Right lobe of liver (tissue), 6 donors: Measurements from ENCODE around the gene HOXB3. TPM values are rescaled to one million over a fixed set of nuclear protein-coding genes. Genes with fewer than 3 reads are reported as not detected.

Experiments used
- ATAC-seq, 4 donors: fragments of 200-7000 bp; cut with Tn5 transposase; one replicate each; pipeline ENCODE4 v1.9.1; 2020; ENCODE audit warnings: mild to moderate bottlenecking in 4 of 4, moderate library complexity in 4 of 4
- DNase-seq, 3 donors: peaks; one replicate each; pipeline ENCODE4 v3.0.0-alpha.2; 2020
- H3K27ac ChIP-seq, 3 donors: fragments of 200-600 bp; one replicate each; pipeline ENCODE4 v1.8.0; 2022
- H3K27me3 ChIP-seq, 2 donors: fragments of 200-600 bp; one replicate each; pipeline ENCODE4 v1.8.0; 2022
- H3K36me3 ChIP-seq, 4 donors: fragments of 200-600 bp; sonication (generic) in 1 of 4; one replicate each; pipeline versions ENCODE4 v1.5.1 to v1.8.0; 2017 to 2022; ENCODE audit warnings: control low read depth in 1 of 4
- H3K4me1 ChIP-seq, 4 donors: fragments of 200-600 bp; sonication (generic) in 1 of 4; one replicate each; pipeline versions ENCODE4 v1.5.1 to v1.8.0; 2017 to 2022; ENCODE audit warnings: control low read depth in 1 of 4
- H3K4me3 ChIP-seq, 3 donors: fragments of 200-600 bp; one replicate each; pipeline ENCODE4 v1.8.0; 2022
- H3K9me3 ChIP-seq, 4 donors: fragments of 200-600 bp; sonication (generic) in 1 of 4; one replicate each; pipeline versions ENCODE4 v1.5.1 to v1.8.0; 2017 to 2022; ENCODE audit warnings: control low read depth in 1 of 4
- POLR2A ChIP-seq: fragments of 450-650 bp; IDR thresholded peaks from one replicate; pipeline ENCODE4 v1.6.1; 2017; ENCODE audit warnings: antibody characterized with exemption, mild to moderate bottlenecking
- WGBS: methylation state at CpG from one replicate; pipeline ENCODE4 v1.1.6; 2018; ENCODE audit warnings: low coverage, low lambda C conversion rate; ENCODE audit not compliant: insufficient coverage; ENCODE audit errors: missing lambda C conversion rate; 5-methylcytosine and 5-hydroxymethylcytosine counted together
- intact Hi-C, 2 donors: fragments of 100-400 bp; cut with DNase I; formaldehyde crosslinking; loops; one replicate each; pipeline versions ENCODE4 v1.11.2 to v1.14.1; 2022
- total RNA-seq, 6 experiments: library from RNA; depleted of rRNA in 2 of 6; stranded (reverse); fragments of >200 nt in 2 of 6; fragmentation: NEBNext Ultra II Directional in 3 of 6; extraction: Animal tissue kit (Norgen Biotek cat#: 25700) in 3 of 6; gene quantifications; one replicate each; pipeline versions ENCODE4 v1.1.0 to v1.2.4, GENCODE V29; 2016 to 2023
- TF ChIP-seq, protein P1 (sequence below), 4 donors: fragments of 200-600 bp in 3 of 4; fragments of 450-650 bp in 1 of 4; IDR thresholded peaks; one replicate each; pipeline versions ENCODE4 v1.5.1 to v1.8.0; 2016 to 2022; ENCODE audit warnings: antibody characterized with exemption in 4 of 4, mild to moderate bottlenecking in 2 of 4
- donor health status: DM: no; HTN: yes; CAD: no.
- donor health status: DM: no; HTN: no; CAD: no.
- donor health status: DM: no; HTN: no; CAD: no.
- donor health status: DM: no; HTN: yes; CAD: no.
- donor health status: DM: no; HTN: yes; CAD: no.

HOXB3 gene
- total RNA-seq, 6 experiments from 2014 or later = 0.99 to 3.2 (median 2.6) TPM

DNA sequence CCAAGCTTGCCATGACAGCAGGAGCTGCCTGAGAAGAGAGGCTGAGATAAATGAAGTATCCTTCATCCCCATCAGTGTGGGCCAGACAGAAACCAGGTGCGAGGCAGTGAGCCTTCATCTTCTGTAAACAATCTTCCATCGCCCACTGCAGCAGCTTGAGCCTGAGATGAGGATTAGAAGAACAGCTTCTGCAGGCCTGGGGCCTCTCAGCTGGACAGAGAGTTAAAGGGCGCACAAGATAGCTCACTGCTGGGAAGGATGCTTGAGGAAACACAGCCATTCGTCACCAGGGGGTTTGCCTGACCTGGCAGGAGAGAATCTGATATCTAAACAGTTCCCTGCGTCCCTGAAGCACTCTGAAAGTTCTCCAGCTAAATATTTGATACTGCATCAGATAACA is 86.3 kb downstream of the HOXB3 start:
- intact Hi-C loops = no loop called here
- H3K9me3 ChIP-seq = no peaks in the 10 kb centered on the region
- H3K36me3 ChIP-seq = no peaks in the 10 kb centered on the region
- DNase-seq (no peak), ATAC-seq (no peak)
- 72% methylated on average over 2 of the region's 5 CpGs for WGBS
- no peak overlapping the region for H3K27ac ChIP-seq
- no peak overlapping the region for H3K4me3 ChIP-seq
- H3K4me1 ChIP-seq = no peaks in the 10 kb centered on the region
- H3K27me3 ChIP-seq = no peaks in the 10 kb centered on the region
- no peak for TF ChIP-seq POLR2A
- TF ChIP-seq, protein P1, sequence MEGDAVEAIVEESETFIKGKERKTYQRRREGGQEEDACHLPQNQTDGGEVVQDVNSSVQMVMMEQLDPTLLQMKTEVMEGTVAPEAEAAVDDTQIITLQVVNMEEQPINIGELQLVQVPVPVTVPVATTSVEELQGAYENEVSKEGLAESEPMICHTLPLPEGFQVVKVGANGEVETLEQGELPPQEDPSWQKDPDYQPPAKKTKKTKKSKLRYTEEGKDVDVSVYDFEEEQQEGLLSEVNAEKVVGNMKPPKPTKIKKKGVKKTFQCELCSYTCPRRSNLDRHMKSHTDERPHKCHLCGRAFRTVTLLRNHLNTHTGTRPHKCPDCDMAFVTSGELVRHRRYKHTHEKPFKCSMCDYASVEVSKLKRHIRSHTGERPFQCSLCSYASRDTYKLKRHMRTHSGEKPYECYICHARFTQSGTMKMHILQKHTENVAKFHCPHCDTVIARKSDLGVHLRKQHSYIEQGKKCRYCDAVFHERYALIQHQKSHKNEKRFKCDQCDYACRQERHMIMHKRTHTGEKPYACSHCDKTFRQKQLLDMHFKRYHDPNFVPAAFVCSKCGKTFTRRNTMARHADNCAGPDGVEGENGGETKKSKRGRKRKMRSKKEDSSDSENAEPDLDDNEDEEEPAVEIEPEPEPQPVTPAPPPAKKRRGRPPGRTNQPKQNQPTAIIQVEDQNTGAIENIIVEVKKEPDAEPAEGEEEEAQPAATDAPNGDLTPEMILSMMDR (IDR thresholded peaks at IDR 0.05) = no peak

DNA sequence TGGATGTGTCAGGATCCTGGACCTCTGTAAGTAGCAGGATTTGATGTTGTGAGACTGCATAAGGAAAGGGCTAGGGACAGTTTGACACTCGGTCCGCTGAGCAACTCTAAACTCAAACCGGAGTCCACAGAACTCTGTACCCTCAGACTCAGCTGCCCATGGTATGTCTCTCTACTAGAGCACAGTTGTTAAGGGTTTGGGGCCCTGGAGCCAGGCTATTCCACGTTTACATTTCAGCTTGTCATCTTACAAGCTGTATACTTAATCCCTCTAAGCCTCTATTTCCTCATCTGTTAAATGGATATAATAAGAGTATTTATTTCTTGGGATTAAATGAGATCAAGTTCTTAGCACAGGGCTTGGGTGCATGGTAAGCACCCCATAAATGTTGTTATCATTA is 87.1 kb downstream of the HOXB3 start:
- Histone ChIP-seq H3K9me3 (no peaks in the 10 kb centered on the region), H3K4me3 (no peak overlapping the region), H3K27ac (no peak overlapping the region), H3K4me1 (no peaks in the 10 kb centered on the region), H3K27me3 (no peaks in the 10 kb centered on the region), H3K36me3 (no peaks in the 10 kb centered on the region)
- ATAC-seq = no peak
- WGBS = 30% methylated on average over 1 of the region's 4 CpGs
- DNase-seq = no peak
- TF ChIP-seq, protein P1 (IDR thresholded peaks at IDR 0.05) = no peak
- TF ChIP-seq POLR2A = no peak
- intact Hi-C loops = no loop called here

DNA sequence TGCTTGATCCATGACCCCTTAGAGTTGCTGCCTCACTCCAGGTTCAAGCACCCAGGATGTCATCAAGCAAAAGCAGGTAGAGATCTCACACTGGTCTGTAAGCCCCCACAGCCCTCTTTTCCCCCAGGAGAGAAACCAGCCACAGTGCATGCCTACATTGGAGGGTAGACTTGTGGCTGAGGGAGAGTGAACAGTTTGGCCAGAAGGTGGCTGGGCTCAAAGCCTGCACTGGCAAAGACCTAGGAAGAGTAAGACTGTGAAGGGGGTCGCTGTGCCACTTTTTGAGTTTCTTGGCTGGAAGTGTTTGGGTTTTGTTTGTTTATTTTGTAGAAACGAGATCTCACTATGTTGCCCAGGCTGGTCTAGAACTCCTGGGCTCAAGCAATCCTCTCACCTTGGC is 87.7 kb downstream of the HOXB3 start:
- Histone ChIP-seq H3K9me3 (no peaks in the 10 kb centered on the region), H3K27ac (no peak overlapping the region), H3K27me3 (no peaks in the 10 kb centered on the region), H3K4me3 (no peak overlapping the region), H3K4me1 (no peaks in the 10 kb centered on the region), H3K36me3 (no peaks in the 10 kb centered on the region)
- intact Hi-C loops = no loop called here
- no peak for DNase-seq
- WGBS = 36% methylated on average over 1 of the region's 2 CpGs
- ATAC-seq = no peak
- TF ChIP-seq, protein P1 (IDR thresholded peaks at IDR 0.05) = no peak
- no peak for TF ChIP-seq POLR2A

DNA sequence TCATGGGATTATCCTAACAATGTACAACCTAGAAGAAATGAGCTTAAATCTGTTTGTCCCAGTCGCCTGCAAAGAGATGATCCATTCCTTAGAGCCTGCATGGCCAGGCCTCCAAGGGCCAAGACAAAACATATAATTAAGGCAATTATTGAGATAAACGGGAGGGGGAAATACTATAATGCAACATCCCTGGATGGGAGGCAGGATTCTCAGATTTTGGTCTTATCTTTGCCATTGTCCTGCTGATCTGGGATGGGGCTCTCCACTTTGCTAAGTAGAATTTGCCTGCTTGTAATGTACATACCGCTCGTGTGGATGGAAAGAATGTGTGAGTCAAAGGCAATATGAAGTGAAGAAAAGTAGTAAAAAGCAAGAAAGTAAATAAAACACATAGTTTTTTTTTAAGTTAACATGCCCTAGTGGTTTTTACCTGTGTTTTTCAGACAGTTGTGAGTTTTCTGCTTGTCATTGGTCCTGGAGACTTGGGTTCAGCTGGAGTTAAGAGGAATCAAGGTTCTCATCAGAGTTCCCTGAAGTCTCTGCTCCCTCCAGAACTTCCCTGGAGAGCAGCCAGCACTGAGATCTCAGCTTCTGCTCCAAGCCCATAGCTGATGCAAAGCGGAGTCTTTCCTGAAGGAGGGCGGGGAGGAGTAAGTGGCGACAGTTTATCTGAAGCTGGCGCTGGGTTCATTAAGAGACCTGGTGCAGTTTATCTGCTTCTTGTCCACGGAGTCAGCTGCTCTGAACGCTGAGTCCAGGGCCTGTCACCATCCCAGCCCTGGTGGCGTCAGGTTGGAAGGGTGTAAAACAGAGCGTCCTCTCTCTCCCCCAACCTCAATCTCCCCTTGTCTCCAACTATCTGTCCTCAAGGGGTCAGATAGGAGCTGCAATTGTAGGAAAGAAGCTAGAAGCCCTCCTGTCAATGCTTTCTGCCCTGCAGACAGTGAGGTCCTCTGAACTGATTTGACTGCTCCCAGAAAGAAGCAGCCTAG is 89.3 kb downstream of the HOXB3 start:
- H3K9me3 ChIP-seq = no peaks in the 10 kb centered on the region
- peak; percentile 25 to 40 (median 36) for ATAC-seq

More for the DNA sequence above, 89.3 kb downstream of the HOXB3 start:
- Histone ChIP-seq H3K4me1 (no peaks in the 10 kb centered on the region), H3K36me3 (no peaks in the 10 kb centered on the region), H3K27me3 (no peaks in the 10 kb centered on the region), H3K27ac (no peak overlapping the region), H3K4me3 (no peak overlapping the region)
- WGBS = 46% methylated on average over 12 of the region's 12 CpGs
- DNase-seq = peak in 2 of 3 donors; percentile 22 to 51
- intact Hi-C loops = no loop called here
- TF ChIP-seq, protein P1 (IDR thresholded peaks at IDR 0.05) = peak in 1 of 4 donors; percentile 5
- TF ChIP-seq POLR2A = no peak
